ENCODE measurements around the gene PTPRF.

PTPRF gene

GRCh38 chr1:43653339-43653738 is 122.7 kb downstream of the PTPRF start:
- no peak for TF ChIP-seq SIN3A (IDR thresholded peaks at IDR 0.05; ENCODE audit: borderline replicate concordance, insufficient read depth, low read length)
- TF ChIP-seq FOXP2 (optimal IDR thresholded peaks at IDR 0.05; ENCODE audit: borderline replicate concordance, extremely low read depth, extremely low read length, insufficient read depth) = no peak
- no peak for TF ChIP-seq POLR2AphosphoS5 (IDR thresholded peaks at IDR 0.05; ENCODE audit: low read depth, low read length)
- no peak for TF ChIP-seq TAF1 (IDR thresholded peaks at IDR 0.05; ENCODE audit: borderline replicate concordance, insufficient read depth, low read length)

- TF ChIP-seq TAF1 (IDR thresholded peaks at IDR 0.05; ENCODE audit: borderline replicate concordance, insufficient read depth, low read length) = no peak
- TF ChIP-seq FOXP2 (optimal IDR thresholded peaks at IDR 0.05; ENCODE audit: borderline replicate concordance, extremely low read depth, extremely low read length, insufficient read depth) = no peak
- no peak for TF ChIP-seq POLR2AphosphoS5 (IDR thresholded peaks at IDR 0.05; ENCODE audit: low read depth, low read length)
- no peak for TF ChIP-seq SIN3A (IDR thresholded peaks at IDR 0.05; ENCODE audit: borderline replicate concordance, insufficient read depth, low read length)
- TF ChIP-seq REST (IDR thresholded peaks at IDR 0.05; ENCODE audit: insufficient read depth in 1 of 2, low read depth in 2 of 2, low read length in 2 of 2) = no peak
Measured at GRCh38 chr1:43653893-43654292, 123.2 kb downstream of the PTPRF start.

DNA sequence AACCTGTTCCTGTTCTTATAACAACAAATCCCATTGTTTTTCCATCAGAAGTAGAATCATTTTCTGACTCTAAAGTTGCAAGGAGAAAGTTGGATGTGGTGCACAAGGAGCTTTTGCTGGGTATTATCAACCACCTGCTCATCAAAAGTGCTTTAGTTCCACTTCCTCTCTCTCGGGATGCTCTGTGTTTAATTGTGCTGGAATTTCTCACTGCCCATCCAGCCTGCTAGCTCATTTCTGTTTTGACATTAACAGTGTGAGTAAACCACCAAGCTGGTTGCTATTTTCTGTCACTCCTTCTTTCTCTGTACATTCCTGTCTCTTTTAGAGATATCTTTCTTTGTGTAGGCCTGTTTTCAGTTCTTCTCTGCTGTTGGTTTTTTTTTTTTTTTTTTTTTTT is 125.3 kb downstream of the PTPRF start:
- no peak for TF ChIP-seq POLR2AphosphoS5 (IDR thresholded peaks at IDR 0.05; ENCODE audit: low read depth, low read length)
- TF ChIP-seq SIN3A (IDR thresholded peaks at IDR 0.05; ENCODE audit: borderline replicate concordance, insufficient read depth, low read length) = no peak
- TF ChIP-seq TAF1 (IDR thresholded peaks at IDR 0.05; ENCODE audit: borderline replicate concordance, insufficient read depth, low read length) = no peak
- TF ChIP-seq FOXP2 (optimal IDR thresholded peaks at IDR 0.05; ENCODE audit: borderline replicate concordance, extremely low read depth, extremely low read length, insufficient read depth) = no peak
- TF ChIP-seq REST (IDR thresholded peaks at IDR 0.05; ENCODE audit: insufficient read depth in 1 of 2, low read depth in 2 of 2, low read length in 2 of 2) = no peak

GRCh38 chr1:43659212-43660166 is 128.8 kb downstream of the PTPRF start:
- TF ChIP-seq POLR2AphosphoS5 (IDR thresholded peaks at IDR 0.05; ENCODE audit: low read depth, low read length) = no peak
- TF ChIP-seq REST (IDR thresholded peaks at IDR 0.05; ENCODE audit: insufficient read depth in 1 of 2, low read depth in 2 of 2, low read length in 2 of 2) = no peak
- TF ChIP-seq SIN3A (IDR thresholded peaks at IDR 0.05; ENCODE audit: borderline replicate concordance, insufficient read depth, low read length) = no peak
- no peak for TF ChIP-seq TAF1 (IDR thresholded peaks at IDR 0.05; ENCODE audit: borderline replicate concordance, insufficient read depth, low read length)
- no peak for TF ChIP-seq FOXP2 (optimal IDR thresholded peaks at IDR 0.05; ENCODE audit: borderline replicate concordance, extremely low read depth, extremely low read length, insufficient read depth)

DNA sequence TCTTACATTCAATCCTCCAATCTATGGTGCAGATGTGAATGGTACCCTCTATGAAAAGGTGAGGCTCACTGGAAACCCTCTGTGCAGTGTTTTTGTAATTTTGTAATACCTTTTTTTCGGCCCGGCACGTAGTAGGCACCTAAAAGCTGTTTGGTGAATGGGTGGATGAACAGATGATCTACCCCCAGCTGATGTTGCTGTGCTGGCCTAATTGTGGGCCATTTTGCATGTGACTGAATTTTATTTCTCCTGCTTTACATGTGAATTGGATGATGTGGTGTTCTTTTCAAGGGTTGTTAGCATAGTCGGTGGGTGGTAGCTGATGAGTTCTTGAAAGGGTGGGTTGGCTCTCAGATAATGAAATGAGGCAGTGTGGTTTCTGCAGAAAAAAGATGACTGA is 129.7 kb downstream of the PTPRF start:
- TF ChIP-seq TAF1 (IDR thresholded peaks at IDR 0.05; ENCODE audit: borderline replicate concordance, insufficient read depth, low read length) (no peak), FOXP2 (optimal IDR thresholded peaks at IDR 0.05; ENCODE audit: borderline replicate concordance, extremely low read depth, extremely low read length, insufficient read depth) (no peak), REST (IDR thresholded peaks at IDR 0.05; ENCODE audit: insufficient read depth in 1 of 2, low read depth in 2 of 2, low read length in 2 of 2) (no peak), POLR2AphosphoS5 (IDR thresholded peaks at IDR 0.05; ENCODE audit: low read depth, low read length) (no peak), SIN3A (IDR thresholded peaks at IDR 0.05; ENCODE audit: borderline replicate concordance, insufficient read depth, low read length) (no peak)

Measured in PFSK-1 (cell line).